Gastroesophageal sphincter (tissue), 3 donors: ENCODE measurements around the gene DRGX.

Experiments
- POLR2AphosphoS5 ChIP-seq: sonication (generic); formaldehyde crosslinking; IDR thresholded peaks from one replicate; pipeline ENCODE4 v1.6.1; 2017; ENCODE audit warnings: antibody characterized with exemption
- TF ChIP-seq, protein P1 (sequence below), 4 experiments: fragments of 200-600 bp in 2 of 4; fragments of 450-650 bp in 2 of 4; sonication (generic) in 1 of 4; IDR thresholded peaks; one replicate each; pipeline ENCODE4 v1.5.1; 2017 to 2019; ENCODE audit warnings: antibody characterized with exemption in 4 of 4, mild to moderate bottlenecking in 2 of 4, moderate library complexity in 2 of 4

DNA sequence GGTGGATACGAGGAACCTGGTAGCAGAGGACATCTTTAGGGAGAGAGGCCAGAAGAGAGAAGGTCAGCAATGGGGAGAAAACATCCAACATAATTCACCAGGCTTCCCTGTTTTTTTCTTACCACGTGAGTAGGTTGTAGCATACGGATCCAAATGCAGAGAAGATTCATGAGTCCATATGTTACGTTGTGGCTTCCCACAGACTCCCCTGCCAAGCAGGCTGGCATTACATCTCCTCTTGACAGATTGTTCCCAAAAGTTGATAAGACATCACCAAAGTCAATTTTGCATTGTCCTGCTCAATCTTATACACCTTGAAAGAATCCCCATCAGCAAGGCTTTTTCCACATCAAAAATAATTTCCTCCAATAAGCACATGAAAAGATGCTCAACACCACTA, 39.7 kb downstream of the DRGX start:
- no peak for TF ChIP-seq POLR2AphosphoS5
- TF ChIP-seq, protein P1, sequence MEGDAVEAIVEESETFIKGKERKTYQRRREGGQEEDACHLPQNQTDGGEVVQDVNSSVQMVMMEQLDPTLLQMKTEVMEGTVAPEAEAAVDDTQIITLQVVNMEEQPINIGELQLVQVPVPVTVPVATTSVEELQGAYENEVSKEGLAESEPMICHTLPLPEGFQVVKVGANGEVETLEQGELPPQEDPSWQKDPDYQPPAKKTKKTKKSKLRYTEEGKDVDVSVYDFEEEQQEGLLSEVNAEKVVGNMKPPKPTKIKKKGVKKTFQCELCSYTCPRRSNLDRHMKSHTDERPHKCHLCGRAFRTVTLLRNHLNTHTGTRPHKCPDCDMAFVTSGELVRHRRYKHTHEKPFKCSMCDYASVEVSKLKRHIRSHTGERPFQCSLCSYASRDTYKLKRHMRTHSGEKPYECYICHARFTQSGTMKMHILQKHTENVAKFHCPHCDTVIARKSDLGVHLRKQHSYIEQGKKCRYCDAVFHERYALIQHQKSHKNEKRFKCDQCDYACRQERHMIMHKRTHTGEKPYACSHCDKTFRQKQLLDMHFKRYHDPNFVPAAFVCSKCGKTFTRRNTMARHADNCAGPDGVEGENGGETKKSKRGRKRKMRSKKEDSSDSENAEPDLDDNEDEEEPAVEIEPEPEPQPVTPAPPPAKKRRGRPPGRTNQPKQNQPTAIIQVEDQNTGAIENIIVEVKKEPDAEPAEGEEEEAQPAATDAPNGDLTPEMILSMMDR (IDR thresholded peaks at IDR 0.05), result no peak
